NCI-H2107 treated with DMSO at 0.1 percent for 48 hours (cell line): Measurements from ENCODE around the gene ELF5.

Source experiments
- DNase-seq: peaks from one replicate; lab custom pipeline; 2025; ENCODE audit not compliant: unreplicated experiment; lab: John Stamatoyannopoulos, UW

ELF5 gene

GRCh38 chr11:34493468-34493867 lies 20.1 kb downstream of the ELF5 start:
- no peak for DNase-seq

GRCh38 chr11:34492806-34493414 lies 20.7 kb downstream of the ELF5 start:
- peak; percentile 36 for DNase-seq

GRCh38 chr11:34490304-34490703 lies 23.3 kb downstream of the ELF5 start:
- no peak for DNase-seq

GRCh38 chr11:34488855-34489557 lies 24.6 kb downstream of the ELF5 start:
- no peak for DNase-seq

GRCh38 chr11:34487430-34487829 lies 26.2 kb downstream of the ELF5 start:
- DNase-seq, result no peak

GRCh38 chr11:34483106-34483874 lies 30.3 kb downstream of the ELF5 start:
- no peak for DNase-seq

GRCh38 chr11:34481307-34481706 lies 32.3 kb downstream of the ELF5 start:
- no peak for DNase-seq

- DNase-seq, result peak; percentile 5
Observed at GRCh38 chr11:34480314-34480713, 33.3 kb downstream of the ELF5 start.

GRCh38 chr11:34478845-34479663 lies 34.5 kb downstream of the ELF5 start:
- DNase-seq, result no peak

- DNase-seq, result no peak
Observed at GRCh38 chr11:34476849-34477248, 36.7 kb downstream of the ELF5 start.

- no peak for DNase-seq
Observed at GRCh38 chr11:34475656-34476055, 37.9 kb downstream of the ELF5 start.

- DNase-seq, result no peak
Observed at GRCh38 chr11:34473603-34474169, 39.9 kb downstream of the ELF5 start.

- no peak for DNase-seq
Observed at GRCh38 chr11:34468209-34468841, 45.3 kb downstream of the ELF5 start.

GRCh38 chr11:34466802-34467488 lies 46.6 kb downstream of the ELF5 start:
- DNase-seq, result no peak

- DNase-seq, result no peak
Observed at GRCh38 chr11:34464591-34465051, 49.0 kb downstream of the ELF5 start.

GRCh38 chr11:34461215-34461614 lies 52.4 kb downstream of the ELF5 start:
- DNase-seq, result no peak

GRCh38 chr11:34460278-34460677 lies 53.3 kb downstream of the ELF5 start:
- DNase-seq, result no peak

- no peak for DNase-seq
Observed at GRCh38 chr11:34459507-34460162, 54.0 kb downstream of the ELF5 start.

- DNase-seq, result no peak
Observed at GRCh38 chr11:34458525-34458924, 55.1 kb downstream of the ELF5 start.
